K562 (cell line): ENCODE results near the gene VARS1. TPM values are rescaled to one million over a fixed set of nuclear protein-coding genes. Genes with fewer than 3 reads are reported as not detected.

ENCODE experiments used
- ATF7 ChIP-seq: fragments of 450-650 bp; IDR thresholded peaks from 2 replicates; pipeline ENCODE4 v1.7.1; 2014; ENCODE audit warnings: mild to moderate bottlenecking, moderate library complexity
- BCLAF1 ChIP-seq, 2 experiments: fragments of 450-650 bp in 1 of 2; IDR thresholded peaks; 2 replicates each; pipeline ENCODE4 v1.6.1; 2011 to 2017; ENCODE audit warnings: low read depth in 2 of 2, antibody characterized with exemption in 1 of 2, borderline replicate concordance in 1 of 2, low read length in 1 of 2, mild to moderate bottlenecking in 1 of 2, mixed read lengths in 1 of 2; ENCODE audit not compliant: control insufficient read depth in 1 of 2
- BRCA1 ChIP-seq, 2 experiments: fragments of 450-650 bp in 1 of 2; sonication (generic) in 1 of 2; formaldehyde crosslinking in 1 of 2; IDR thresholded peaks; 2 replicates each; pipeline versions ENCODE4 v1.5.0 to v1.6.1; 2017 to 2020; ENCODE audit warnings: mild to moderate bottlenecking in 1 of 2, missing genetic modification reagents in 1 of 2
- BRD4 ChIP-seq: fragments of 200-600 bp; sonication (generic); IDR thresholded peaks from 2 replicates; pipeline ENCODE4 v1.6.1; 2017; ENCODE audit warnings: inconsistent platforms
- CBFA2T2 ChIP-seq: fragments of 450-650 bp; conservative IDR thresholded peaks from 2 replicates; pipeline ENCODE4 v1.6.1; 2017; ENCODE audit warnings: mild to moderate bottlenecking
- CBX2 ChIP-seq: fragments of 200-600 bp; sonication (generic); IDR thresholded peaks from one replicate; pipeline ENCODE4 v1.6.1; 2012; ENCODE audit warnings: mild to moderate bottlenecking, low read length, inconsistent platforms; ENCODE audit not compliant: insufficient read depth, poor library complexity, severe bottlenecking
- CREB3L1 ChIP-seq: fragments of 450-650 bp; IDR thresholded peaks from 2 replicates; pipeline ENCODE4 v1.6.1; 2014; ENCODE audit warnings: low read depth, mild to moderate bottlenecking, moderate library complexity, borderline replicate concordance
- E2F6 ChIP-seq, 2 experiments: IDR thresholded peaks; 2 replicates each; pipeline ENCODE4 v1.6.1; 2011; ENCODE audit warnings: borderline replicate concordance in 1 of 2, control low read depth in 1 of 2, low read depth in 1 of 2, low read length in 1 of 2, mild to moderate bottlenecking in 1 of 2, mixed read lengths in 1 of 2, moderate library complexity in 1 of 2; ENCODE audit not compliant: insufficient read depth in 1 of 2, insufficient read length in 1 of 2, poor library complexity in 1 of 2, severe bottlenecking in 1 of 2; ENCODE audit errors: extremely low read depth in 1 of 2
- HDAC8 ChIP-seq: fragments of 450-650 bp; IDR thresholded peaks from 2 replicates; pipeline ENCODE4 v1.6.1; 2016; ENCODE audit warnings: mild to moderate bottlenecking, missing genetic modification characterization, moderate library complexity, missing compliant biosample characterization
- HMG20B ChIP-seq: fragments of 250-450 bp; sonication (Bioruptor Pico); IDR thresholded peaks from 2 replicates; pipeline ENCODE4 v1.5.0; 2021; ENCODE audit warnings: mild to moderate bottlenecking
- MAFK ChIP-seq: IDR thresholded peaks from 2 replicates; pipeline ENCODE4 v1.6.1; 2011; ENCODE audit warnings: low read length, improper control_type of control experiment
- NR0B1 ChIP-seq: fragments of 450-650 bp; IDR thresholded peaks from one replicate; pipeline ENCODE4 v1.6.1; 2018; ENCODE audit warnings: mild to moderate bottlenecking, moderate library complexity; ENCODE audit not compliant: partially characterized antibody
- NUFIP1 ChIP-seq: fragments of 450-650 bp; IDR thresholded peaks from 2 replicates; pipeline ENCODE4 v1.6.1; 2018; ENCODE audit not compliant: partially characterized antibody
- RUNX1 ChIP-seq: sonication (generic); IDR thresholded peaks from 2 replicates; pipeline ENCODE4 v1.6.1; 2016; ENCODE audit warnings: antibody characterized with exemption, low read depth
- TCF7L2 ChIP-seq: fragments of 150-350 bp; IDR thresholded peaks from 2 replicates; pipeline ENCODE4 v1.6.1; 2016; ENCODE audit warnings: low read depth, mild to moderate bottlenecking, low read length, moderate library complexity
- TEAD1 ChIP-seq, 2 experiments: fragments of 450-650 bp in 1 of 2; sonication (generic) in 1 of 2; formaldehyde crosslinking; IDR thresholded peaks; 2 replicates each; pipeline versions ENCODE4 v1.4.0 to v1.8.0; 2020 to 2022; ENCODE audit warnings: mild to moderate bottlenecking in 2 of 2, missing genetic modification reagents in 1 of 2
- ZFP91 ChIP-seq: sonication (generic); formaldehyde crosslinking; IDR thresholded peaks from 2 replicates; pipeline ENCODE4 v1.8.0; 2022; ENCODE audit warnings: mild to moderate bottlenecking, missing genetic modification reagents
- ZNF124 ChIP-seq: sonication (generic); formaldehyde crosslinking; IDR thresholded peaks from 2 replicates; pipeline ENCODE4 v1.8.1; 2022; ENCODE audit warnings: missing genetic modification reagents
- ZNF184 ChIP-seq: sonication (generic); formaldehyde crosslinking; IDR thresholded peaks from 2 replicates; pipeline ENCODE4 v1.5.0; 2020; ENCODE audit warnings: missing genetic modification reagents
- ZNF764 ChIP-seq: fragments of 250-450 bp; sonication (Bioruptor Pico); IDR thresholded peaks from 2 replicates; pipeline ENCODE4 v1.4.0; 2020; ENCODE audit warnings: low read depth, mild to moderate bottlenecking, moderate library complexity
- polyA plus RNA-seq, 8 experiments: library from polyadenylated mRNA; depleted of rRNA in 4 of 8; stranded (reverse) in 5 of 8; unstranded in 3 of 8; fragments of >200 nt; fragmentation: Nextera tagmentation in 2 of 8; fragmentation: Illumina TruSeq in 1 of 8; extraction: Ambion mirVana in 2 of 8; extraction: Trizol in 1 of 8; gene quantifications; 2 replicates each; pipeline versions ENCODE4 v1.2.1 to v1.2.3, GENCODE V29; 2011 to 2014; ENCODE audit warnings: inconsistent platforms in 1 of 8, missing spikeins in 1 of 8
- total RNA-seq, 7 experiments: library from RNA; depleted of rRNA in 6 of 7; stranded (reverse); fragments of >200 nt in 6 of 7; fragmentation: Illumina TruSeq in 2 of 7; extraction: Trizol in 2 of 7; gene quantifications; 2 replicates each; pipeline versions ENCODE4 v1.2.1 to v1.2.3, GENCODE V29; 2011 to 2021; ENCODE audit warnings: low replicate concordance in 1 of 7

The VARS1 gene
- total and polyA plus RNA-seq, 9 of the 15 experiments (the other 6 are each of a cell fraction or from before 2014, with no cell fraction given) = 2.9 to 488 (median 130) TPM

GRCh38 chr6:31814677-31815024 lies 19.1 kb upstream of the VARS1 start (continued):
- peak in 1 of 2 experiments; percentile 4 for TF ChIP-seq E2F6 (IDR thresholded peaks at IDR 0.05; ENCODE audit: borderline replicate concordance in 1 of 2, extremely low read depth in 1 of 2, insufficient read depth in 1 of 2, insufficient read length in 1 of 2, low read depth in 1 of 2, low read length in 1 of 2, poor library complexity in 1 of 2, severe bottlenecking in 1 of 2)
- TF ChIP-seq TCF7L2 = peak; percentile 61; the same call in 1 of the 2 replicates
- TF ChIP-seq CBFA2T2 = no peak
- TF ChIP-seq ZNF124 (CRISPR knock-in tag) = no peak
- TF ChIP-seq NUFIP1 = no peak
- TF ChIP-seq RUNX1 = no peak
- TF ChIP-seq ZNF184 (CRISPR knock-in tag) = no peak
- no peak for TF ChIP-seq ZFP91 (CRISPR knock-in tag)
- no peak for TF ChIP-seq HMG20B
- no peak for TF ChIP-seq BRD4
- no peak for TF ChIP-seq CBX2
- TF ChIP-seq BRCA1 (IDR thresholded peaks at IDR 0.05) = no peak
- no peak for TF ChIP-seq BRCA1 (CRISPR knock-in tag; IDR thresholded peaks at IDR 0.05)
- TF ChIP-seq ZNF764 (CRISPR knock-in tag) = no peak
- peak in 1 of 2 experiments; percentile 42; a peak in 2 of 4 replicates for TF ChIP-seq TEAD1 (CRISPR knock-in tag; IDR thresholded peaks at IDR 0.05)
- TF ChIP-seq BCLAF1 (IDR thresholded peaks at IDR 0.05; ENCODE audit: borderline replicate concordance in 1 of 2, control insufficient read depth in 1 of 2, low read depth in 2 of 2, low read length in 1 of 2) = 0 out of 4 replicates have a peak, but pooled peaks of 1 of the 2 experiments have one; percentile 52
- TF ChIP-seq HDAC8 (tag) = no peak
- no peak; the same call in 1 of the 2 replicates for TF ChIP-seq CREB3L1
- TF ChIP-seq NR0B1 = no peak
- no peak for TF ChIP-seq MAFK
- peak; percentile 64; the same call in 1 of the 2 replicates for TF ChIP-seq ATF7
